ENCODE measurements around the gene DAB2. TPM values are rescaled to one million over a fixed set of nuclear protein-coding genes. Genes with fewer than 3 reads are reported as not detected.

Gene DAB2
- total RNA-seq, 1 experiment from 2014 or later, result 5.5 TPM

GRCh38 chr5:39428640-39429039, 3.9 kb upstream of the DAB2 start (continued):
- TF ChIP-seq TCF7L2 (IDR thresholded peaks at IDR 0.05; ENCODE audit: borderline replicate concordance, extremely low read depth, insufficient read depth, insufficient read length) (no peak), ZNF274 (IDR thresholded peaks at IDR 0.05; ENCODE audit: low read depth, low read length) (no peak), YY1 (IDR thresholded peaks at IDR 0.05; ENCODE audit: extremely low read depth, insufficient replicate concordance, low read depth, low read length) (no peak), SIN3A (IDR thresholded peaks at IDR 0.05; ENCODE audit: low read depth) (no peak)

- POLR2A ChIA-PET, result no interaction called here
- H3K9me2 ChIP-seq (ENCODE audit: insufficient read depth), result no peaks in the 10 kb centered on the region
- TF ChIP-seq RAD21 (IDR thresholded peaks at IDR 0.05; ENCODE audit: low read depth) (no peak), POLR2A (IDR thresholded peaks at IDR 0.05; ENCODE audit: borderline replicate concordance, extremely low read depth, insufficient read depth, insufficient read length) (no peak), POLR2AphosphoS5 (IDR thresholded peaks at IDR 0.05; ENCODE audit: low read depth, low read length) (no peak)
- no peak overlapping the region for H3K9ac ChIP-seq (ENCODE audit: low read length)
- no peak overlapping the region for H3K27ac ChIP-seq (ENCODE audit: low read depth, low read length)
- BruUV-seq (replicated peaks), result no TSS peak
- peaks cover 11 to 12% of the 10 kb centered on the region in 2 experiments for H3K4me1 ChIP-seq (ENCODE audit: control insufficient read depth in 1 of 2, insufficient read depth in 2 of 2, low read length in 2 of 2)
- RAD21 ChIA-PET (ENCODE audit: low non-redundant PET in 1 of 2, low total read pairs in 2 of 2, uncharacterized antibody in 2 of 2, unreplicated experiment in 2 of 2), result no interaction called here
- no peaks in the 10 kb centered on the region for H3K79me2 ChIP-seq (ENCODE audit: insufficient read depth, low read length)
- H3K36me3 ChIP-seq (ENCODE audit: control insufficient read depth in 1 of 2, insufficient read depth in 2 of 2, low read length in 2 of 2), result no peaks in the 10 kb centered on the region
- H3K9me3 ChIP-seq (ENCODE audit: control insufficient read depth in 1 of 2, insufficient read depth in 1 of 2, low read depth in 1 of 2, low read length in 2 of 2), result no peaks in the 10 kb centered on the region
- no peak for ATAC-seq
- no peaks in the 10 kb centered on the region for H3K27me3 ChIP-seq (ENCODE audit: insufficient read depth, low read length)
- no peaks in the 10 kb centered on the region for H4K20me1 ChIP-seq (ENCODE audit: insufficient read depth)
- H2AFZ ChIP-seq (ENCODE audit: low read depth, low read length, poor library complexity, severe bottlenecking), result no peak overlapping the region
- DNase-seq (ENCODE audit: low read depth, low spot score), result no peak
- H3K4me2 ChIP-seq (ENCODE audit: low read length), result no peak overlapping the region
- no peak overlapping the region for H3K4me3 ChIP-seq (replicated peaks in 1 of 2; ENCODE audit: low read depth in 1 of 2, low read length in 2 of 2)
- intact Hi-C loops (cut with micrococcal nuclease), result no loop called here
- CTCF ChIA-PET, result no interaction called here
Observed at GRCh38 chr5:39427633-39428032, 2.9 kb upstream of the DAB2 start.

- ChIA-PET CTCF (no interaction called here), POLR2A (no interaction called here), RAD21 (ENCODE audit: low non-redundant PET in 1 of 2, low total read pairs in 2 of 2, uncharacterized antibody in 2 of 2, unreplicated experiment in 2 of 2) (no interaction called here)
- Histone ChIP-seq H3K4me3 (replicated peaks in 1 of 2; ENCODE audit: low read depth in 1 of 2, low read length in 2 of 2) (no peak overlapping the region), H3K9me2 (ENCODE audit: insufficient read depth) (no peaks in the 10 kb centered on the region), H3K9ac (ENCODE audit: low read length) (no peak overlapping the region), H3K4me2 (ENCODE audit: low read length) (no peak overlapping the region), H3K27ac (ENCODE audit: low read depth, low read length) (no peak overlapping the region), H3K4me1 (ENCODE audit: control insufficient read depth in 1 of 2, insufficient read depth in 2 of 2, low read length in 2 of 2) (peaks cover 11 to 12% of the 10 kb centered on the region in 2 experiments), H3K9me3 (ENCODE audit: control insufficient read depth in 1 of 2, insufficient read depth in 1 of 2, low read depth in 1 of 2, low read length in 2 of 2) (no peaks in the 10 kb centered on the region), H2AFZ (ENCODE audit: low read depth, low read length, poor library complexity, severe bottlenecking) (no peak overlapping the region), H4K20me1 (ENCODE audit: insufficient read depth) (no peaks in the 10 kb centered on the region), H3K36me3 (ENCODE audit: control insufficient read depth in 1 of 2, insufficient read depth in 2 of 2, low read length in 2 of 2) (no peaks in the 10 kb centered on the region), H3K79me2 (ENCODE audit: insufficient read depth, low read length) (no peaks in the 10 kb centered on the region), H3K27me3 (ENCODE audit: insufficient read depth, low read length) (no peaks in the 10 kb centered on the region)
- intact Hi-C loops (cut with micrococcal nuclease), result no loop called here
- no peak for DNase-seq (ENCODE audit: low read depth, low spot score)
- TF ChIP-seq SRF (IDR thresholded peaks at IDR 0.05; ENCODE audit: low read depth) (no peak), JUND (IDR thresholded peaks at IDR 0.05) (no peak), ZBTB33 (IDR thresholded peaks at IDR 0.05; ENCODE audit: extremely low read depth, insufficient replicate concordance, low read length) (no peak), ELF1 (IDR thresholded peaks at IDR 0.05; ENCODE audit: borderline replicate concordance, low read depth) (no peak), RAD21 (IDR thresholded peaks at IDR 0.05; ENCODE audit: low read depth) (no peak), ZFX (IDR thresholded peaks at IDR 0.05) (no peak), POLR2AphosphoS5 (IDR thresholded peaks at IDR 0.05; ENCODE audit: low read depth, low read length) (no peak), YY1 (IDR thresholded peaks at IDR 0.05; ENCODE audit: extremely low read depth, insufficient replicate concordance, low read depth, low read length) (no peak), TCF7L2 (IDR thresholded peaks at IDR 0.05; ENCODE audit: borderline replicate concordance, extremely low read depth, insufficient read depth, insufficient read length) (no peak), SP1 (IDR thresholded peaks at IDR 0.05; ENCODE audit: low read depth) (no peak), ZNF274 (IDR thresholded peaks at IDR 0.05; ENCODE audit: low read depth, low read length) (no peak), POLR2A (IDR thresholded peaks at IDR 0.05; ENCODE audit: borderline replicate concordance, extremely low read depth, insufficient read depth, insufficient read length) (no peak)
- no peak for ATAC-seq
- no TSS peak for BruUV-seq (replicated peaks)
Observed at GRCh38 chr5:39427229-39427628, 2.4 kb upstream of the DAB2 start.

Measured in HCT116 (cell line).